ACHN (cell line): Measurements from ENCODE around the gene OLIG3.

ENCODE experiments used
- DNase-seq: peaks from one replicate; pipeline ENCODE4 v3.0.0-alpha.2; 2015
- in situ Hi-C: cut with HindIII; loops from 2 replicates; pipeline ENCODE4 v1.10.0; 2017; ENCODE audit warnings: low sequenced_read_pairs, low pct_ligation_motif_present, low pct_unique_long_range_greater_than_20kb

The OLIG3 gene

GRCh38 chr6:137486416-137486815, 7.8 kb downstream of the OLIG3 start:
- in situ Hi-C loops: no loop called here
- DNase-seq: no peak

DNA sequence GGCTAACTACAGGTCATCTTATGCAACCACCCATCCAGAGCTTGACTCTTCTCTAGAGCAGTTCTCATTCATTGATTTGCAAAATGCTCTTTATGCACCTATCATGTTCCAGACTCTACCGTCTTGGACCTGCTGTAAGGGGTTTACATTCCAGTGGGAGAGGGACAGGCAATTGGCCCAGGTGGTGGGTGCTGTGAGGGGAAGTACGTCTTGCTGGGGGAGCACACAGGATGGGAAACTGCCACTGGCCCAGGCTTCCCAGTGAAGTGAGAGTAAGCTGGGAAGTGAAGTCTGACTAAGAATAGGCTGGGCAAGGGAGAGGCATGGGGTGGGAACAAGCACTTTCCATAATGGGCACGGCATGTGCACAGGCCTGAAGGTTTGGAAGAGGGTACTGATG, 13.8 kb downstream of the OLIG3 start:
- in situ Hi-C loops: no loop called here
- DNase-seq: no peak

DNA sequence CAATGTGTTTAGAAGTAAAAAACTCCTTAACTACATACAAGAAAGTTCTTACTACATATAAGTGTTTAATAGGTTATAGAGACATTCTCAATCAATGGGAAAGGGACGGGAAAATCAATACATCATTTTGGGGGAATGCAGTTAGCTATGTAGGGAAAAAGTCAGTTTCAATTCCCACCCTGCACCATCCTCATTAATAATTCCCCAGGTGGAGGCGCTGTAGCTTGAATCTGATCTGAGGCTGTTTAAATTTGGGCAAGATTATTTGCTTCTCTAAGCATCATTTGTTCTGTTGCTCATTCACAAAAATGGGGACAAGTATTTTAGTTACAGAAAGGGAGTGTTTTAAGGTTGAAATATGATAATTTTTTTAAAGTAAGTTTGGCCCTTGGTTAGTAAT, 19.1 kb downstream of the OLIG3 start:
- no peak for DNase-seq
- in situ Hi-C loops: no loop called here

DNA sequence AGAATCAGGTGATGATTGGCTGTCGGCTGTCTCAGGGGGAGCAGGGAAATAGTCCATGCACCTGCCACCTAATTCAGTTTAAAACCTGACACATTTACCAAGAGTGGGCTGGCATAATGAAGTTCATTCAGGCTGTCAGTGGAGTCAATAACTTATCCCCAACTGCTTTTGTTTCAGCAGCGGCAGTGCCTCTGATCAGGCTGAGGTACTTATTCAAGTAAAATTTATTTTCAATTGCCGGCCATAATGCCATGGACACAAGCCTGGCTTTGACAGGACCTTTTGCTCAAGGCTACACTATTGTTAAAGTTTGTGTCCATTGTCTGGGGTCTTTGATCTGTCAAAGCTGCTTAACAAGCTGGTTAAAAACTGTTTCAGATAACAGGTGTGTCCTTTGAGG, 20.6 kb downstream of the OLIG3 start:
- no peak for DNase-seq
- in situ Hi-C loops: no loop called here

DNA sequence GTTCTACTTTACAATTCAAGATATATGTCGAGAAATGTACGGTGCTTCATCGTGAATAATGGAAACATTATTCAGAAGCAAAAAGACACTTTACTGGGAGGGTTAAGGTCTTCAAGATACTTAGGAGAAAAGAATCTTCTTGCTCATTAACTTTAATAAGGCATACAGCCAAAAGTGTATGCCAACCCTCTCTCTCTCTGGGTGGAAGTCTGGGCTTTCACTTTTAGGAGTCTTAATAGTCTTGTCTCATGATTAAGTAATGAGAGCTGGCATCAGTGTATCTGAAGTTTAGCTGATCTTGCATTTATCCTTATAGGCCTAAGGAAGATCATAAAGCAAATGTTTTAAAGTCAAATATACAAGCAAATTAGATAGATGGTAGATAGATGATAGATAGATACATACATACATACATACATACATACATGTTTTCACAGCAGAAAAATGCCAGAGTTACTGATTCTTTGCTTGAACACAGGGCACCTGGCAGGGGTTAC, 21.5 kb downstream of the OLIG3 start:
- in situ Hi-C loops: no loop called here
- DNase-seq: no peak

DNA sequence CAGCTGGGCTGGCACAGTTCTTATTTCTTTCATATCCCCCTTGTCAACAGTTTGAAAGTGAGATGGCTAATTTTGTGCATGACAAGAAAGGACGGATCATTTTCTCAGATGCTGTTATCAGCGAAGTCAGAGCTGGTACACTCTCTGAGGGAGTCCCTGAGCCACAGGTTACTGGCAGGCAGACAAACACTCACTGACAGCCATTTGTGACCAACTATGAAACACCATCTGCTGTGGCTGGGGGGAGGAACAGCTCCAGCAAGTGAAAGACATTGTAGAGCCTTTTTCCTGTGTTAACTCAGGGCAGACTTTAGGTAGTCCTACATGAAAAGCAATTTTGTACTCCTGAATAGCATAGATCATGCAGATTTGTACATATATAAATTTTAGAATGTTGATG, 22.2 kb downstream of the OLIG3 start:
- in situ Hi-C loops: no loop called here
- DNase-seq: no peak

GRCh38 chr6:137471497-137471896, 22.7 kb downstream of the OLIG3 start:
- no peak for DNase-seq
- in situ Hi-C loops: no loop called here

GRCh38 chr6:137467211-137467610, 27.0 kb downstream of the OLIG3 start:
- in situ Hi-C loops: no loop called here
- no peak for DNase-seq

GRCh38 chr6:137465378-137466009, 28.7 kb downstream of the OLIG3 start:
- no peak for DNase-seq
- in situ Hi-C loops: no loop called here

DNA sequence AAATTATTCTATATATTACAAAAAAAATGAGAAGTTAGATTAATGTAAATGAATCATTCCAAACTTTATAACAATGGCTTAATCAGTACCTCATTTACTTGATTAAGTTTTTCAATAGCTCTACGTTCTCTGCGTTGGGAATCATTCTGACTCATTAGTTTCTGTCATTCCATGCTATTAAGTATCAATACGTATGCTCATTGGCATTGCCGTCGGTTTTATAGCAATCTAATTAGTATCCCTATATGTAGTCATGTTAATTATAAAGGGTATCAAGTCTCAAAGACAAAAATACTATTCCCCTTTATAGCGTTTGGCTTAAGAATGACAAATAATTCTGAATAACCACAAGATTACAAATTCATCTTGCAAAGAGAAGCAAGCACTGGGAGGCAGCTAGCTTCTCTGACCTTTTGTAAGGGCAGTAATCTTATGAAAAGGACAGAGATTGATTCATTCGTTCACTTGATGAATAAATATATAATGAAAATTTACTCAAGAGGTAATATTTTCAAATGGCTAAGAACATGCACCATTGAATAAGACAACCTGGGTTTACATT, 41.8 kb downstream of the OLIG3 start:
- in situ Hi-C loops: no loop called here
- no peak for DNase-seq

GRCh38 chr6:137443901-137444300, 50.3 kb downstream of the OLIG3 start:
- in situ Hi-C loops: no loop called here
- no peak for DNase-seq
